GM10248 (cell line): ENCODE measurements around the gene IFNAR2.

Experiments used
- CTCF ChIA-PET: fragments of 300-600 bp; sonication (Branson Sonifier 250); formaldehyde crosslinking; extraction: SDS; loops from one replicate; lab custom pipeline; 2021; ENCODE audit warnings: antibody characterized with exemption; lab: Yijun Ruan, JAX
- POLR2A ChIA-PET: fragments of 350-650 bp; sonication (Branson Sonifier 250); formaldehyde crosslinking; extraction: SDS; loops from one replicate; lab custom pipeline; 2020; ENCODE audit warnings: antibody characterized with exemption; lab: Yijun Ruan, JAX
- DNase-seq: peaks from one replicate; pipeline ENCODE4 v3.0.0; 2012; ENCODE audit errors: extremely low spot score
- CTCF ChIP-seq: IDR thresholded peaks from 2 replicates; pipeline ENCODE4 v1.5.1; 2012; ENCODE audit warnings: mild to moderate bottlenecking, low read depth; ENCODE audit errors: extremely low read depth, missing control alignments, control extremely low read depth

Gene IFNAR2

GRCh38 chr21:33211305-33211704 is 18.4 kb upstream of the IFNAR2 start:
- TF ChIP-seq CTCF: no peak
- CTCF ChIA-PET: no interaction called here
- POLR2A ChIA-PET: no interaction called here
- no peak for DNase-seq

GRCh38 chr21:33211732-33212131 is 18.0 kb upstream of the IFNAR2 start:
- POLR2A ChIA-PET: no interaction called here
- CTCF ChIA-PET: interaction anchor here (1.4 kb wide), 1 partner anchor 15 kb away, joined by 4 read pairs; no protein-coding TSS in a partner anchor
- no peak for TF ChIP-seq CTCF
- no peak for DNase-seq

GRCh38 chr21:33212159-33212851 is 17.4 kb upstream of the IFNAR2 start:
- CTCF ChIA-PET: interaction anchor here (1.4 to 2.1 kb wide), 2 partner anchors 12 to 15 kb away, joined by 4 to 8 read pairs; no protein-coding TSS in a partner anchor
- POLR2A ChIA-PET: no interaction called here
- no peak for TF ChIP-seq CTCF
- no peak for DNase-seq

GRCh38 chr21:33214056-33214455 is 15.7 kb upstream of the IFNAR2 start:
- CTCF ChIA-PET: interaction anchor here (0.8 to 2.1 kb wide), 3 partner anchors 14 to 231 kb away, joined by 4 to 8 read pairs (median 4); no protein-coding TSS in a partner anchor
- TF ChIP-seq CTCF: no peak
- POLR2A ChIA-PET: interaction anchor here (0.6 kb wide), 1 partner anchor 266 kb away, joined by 3 read pairs; the partner anchor contains the start of gene TMEM50B
- DNase-seq: no peak

- no peak for TF ChIP-seq CTCF
- ChIA-PET CTCF (interaction anchor here (0.9 to 1.2 kb wide), 4 partner anchors 17 to 110 kb away, joined by 3 to 4 read pairs (median 3); no protein-coding TSS in a partner anchor), POLR2A (interaction anchor here (0.6 kb wide), 1 partner anchor 1980 kb away, joined by 4 read pairs; no protein-coding TSS in a partner anchor)
Observed at GRCh38 chr21:33217138-33217520, 12.6 kb upstream of the IFNAR2 start.

GRCh38 chr21:33219300-33219699 is 10.4 kb upstream of the IFNAR2 start:
- DNase-seq: no peak
- ChIA-PET POLR2A (interaction anchor here (0.6 kb wide), 1 partner anchor 187 kb away, joined by 8 read pairs; no protein-coding TSS in a partner anchor), CTCF (interaction anchor here (1.1 to 1.5 kb wide), 4 partner anchors 11 to 227 kb away, joined by 3 to 4 read pairs (median 3); partner anchors contain the start of gene IFNAR2)
- no peak for TF ChIP-seq CTCF

More at GRCh38 chr21:33217138-33217520, 12.6 kb upstream of the IFNAR2 start:
- no peak for DNase-seq
